Upper lobe of left lung (tissue), 6 donors: ENCODE measurements around the gene GTF2H3. TPM values are rescaled to one million over a fixed set of nuclear protein-coding genes. Genes with fewer than 3 reads are reported as not detected.

Experiments used
- ATAC-seq, 2 donors: fragments of 200-7000 bp; cut with Tn5 transposase; one replicate each; pipeline ENCODE4 v1.9.1; 2022; ENCODE audit warnings: mild to moderate bottlenecking in 2 of 2, moderate library complexity in 2 of 2; ENCODE audit not compliant: low FRiP score in 2 of 2
- DNase-seq, 2 donors: peaks; one replicate each; pipeline ENCODE4 v3.0.0-alpha.2; 2019 to 2020
- H3K27ac ChIP-seq, 4 donors: fragments of 200-600 bp; sonication (generic); one replicate each; pipeline ENCODE4 v1.5.1; 2016 to 2019
- H3K27me3 ChIP-seq, 4 donors: fragments of 200-600 bp; sonication (generic); one replicate each; pipeline ENCODE4 v1.5.1; 2017 to 2019
- H3K36me3 ChIP-seq, 4 donors: fragments of 200-600 bp; sonication (generic); one replicate each; pipeline ENCODE4 v1.5.1; 2016 to 2019
- H3K4me1 ChIP-seq, 4 donors: fragments of 200-600 bp; sonication (generic); one replicate each; pipeline ENCODE4 v1.5.1; 2018 to 2019
- H3K4me3 ChIP-seq, 4 donors: fragments of 200-600 bp; sonication (generic); one replicate each; pipeline ENCODE4 v1.5.1; 2017 to 2019; ENCODE audit warnings: mild to moderate bottlenecking in 2 of 4, moderate library complexity in 1 of 4
- H3K9me3 ChIP-seq, 4 donors: fragments of 200-600 bp; sonication (generic); one replicate each; pipeline ENCODE4 v1.5.1; 2018 to 2019
- CTCF ChIP-seq, 6 experiments: fragments of 450-650 bp in 4 of 6; fragments of 200-600 bp in 2 of 6; sonication (generic) in 2 of 6; IDR thresholded peaks; one replicate each; pipeline ENCODE4 v1.5.1; 2016 to 2019; ENCODE audit warnings: antibody characterized with exemption in 6 of 6
- EP300 ChIP-seq, 4 donors: sonication (generic); formaldehyde crosslinking; IDR thresholded peaks; one replicate each; pipeline ENCODE4 v1.5.1; 2017; ENCODE audit warnings: antibody characterized with exemption in 4 of 4, control low read depth in 2 of 4
- POLR2A ChIP-seq, 4 donors: fragments of 450-650 bp; IDR thresholded peaks; one replicate each; pipeline ENCODE4 v1.5.1; 2016 to 2017; ENCODE audit warnings: antibody characterized with exemption in 4 of 4, mild to moderate bottlenecking in 2 of 4
- POLR2AphosphoS5 ChIP-seq, 2 donors: sonication (generic); formaldehyde crosslinking; IDR thresholded peaks; one replicate each; pipeline ENCODE4 v1.5.1; 2017; ENCODE audit warnings: antibody characterized with exemption in 2 of 2
- WGBS, 2 donors: methylation state at CpG; one replicate each; pipeline ENCODE4 v1.1.5; 2017 to 2018; 5-methylcytosine and 5-hydroxymethylcytosine counted together
- total RNA-seq, 6 donors: library from RNA; depleted of rRNA in 4 of 6; stranded (reverse); fragments of >200 nt in 4 of 6; gene quantifications; one replicate each; pipeline versions ENCODE4 v1.1.0 to v1.2.1, GENCODE V29; 2016 to 2021
- donor health status: DM: no; HTN: no; CAD: no; lungs with moderate emphysema.
- donor health status: DM: no; HTN: yes; CAD: no; lungs with severe emphysema.

Gene GTF2H3
- total RNA-seq, 6 donors from 2014 or later: 9.8 to 22.3 (median 16.8) TPM

- TF ChIP-seq POLR2A (IDR thresholded peaks at IDR 0.05) (no peak), POLR2AphosphoS5 (IDR thresholded peaks at IDR 0.05) (no peak), CTCF (IDR thresholded peaks at IDR 0.05) (no peak), EP300 (IDR thresholded peaks at IDR 0.05) (no peak)
- H3K36me3 ChIP-seq: peaks cover 7 to 73% (median 38%) of the 10 kb centered on the region in 4 donors
- H3K4me3 ChIP-seq: no peak overlapping the region
- 89 to 94% methylated on average over 5 of the region's 5 CpGs for WGBS, 2 donors
- no peak for DNase-seq
- ATAC-seq: no peak
- peaks cover 0 to 2% (median 0%) of the 10 kb centered on the region in 4 donors for H3K4me1 ChIP-seq
- no peaks in the 10 kb centered on the region for H3K27me3 ChIP-seq
- H3K9me3 ChIP-seq: no peaks in the 10 kb centered on the region
- H3K27ac ChIP-seq: no peak overlapping the region
These were observed 21.8 kb downstream of the GTF2H3 start for GRCh38 chr12:123655420-123655819.

GRCh38 chr12:123656392-123656791, 22.8 kb downstream of the GTF2H3 start:
- H3K36me3 ChIP-seq: peaks cover 7 to 63% (median 31%) of the 10 kb centered on the region in 4 donors
- no peak overlapping the region for H3K4me3 ChIP-seq
- no peak overlapping the region for H3K27ac ChIP-seq
- H3K9me3 ChIP-seq: no peaks in the 10 kb centered on the region
- H3K27me3 ChIP-seq: no peaks in the 10 kb centered on the region
- 85 to 93% methylated on average over 4 of the region's 4 CpGs for WGBS, 2 donors
- H3K4me1 ChIP-seq: peaks cover 0 to 2% (median 0%) of the 10 kb centered on the region in 4 donors
- DNase-seq: no peak
- no peak for ATAC-seq
- no peak for TF ChIP-seq CTCF (IDR thresholded peaks at IDR 0.05)
- no peak for TF ChIP-seq POLR2A (IDR thresholded peaks at IDR 0.05)
- TF ChIP-seq EP300 (IDR thresholded peaks at IDR 0.05): no peak
- TF ChIP-seq POLR2AphosphoS5 (IDR thresholded peaks at IDR 0.05): no peak

- Histone ChIP-seq H3K27ac (no peak overlapping the region), H3K9me3 (no peaks in the 10 kb centered on the region), H3K27me3 (no peaks in the 10 kb centered on the region), H3K4me1 (peaks cover 0 to 2% (median 0%) of the 10 kb centered on the region in 4 donors), H3K36me3 (peaks cover 7 to 55% (median 27%) of the 10 kb centered on the region in 4 donors), H3K4me3 (no peak overlapping the region)
- TF ChIP-seq CTCF (IDR thresholded peaks at IDR 0.05) (no peak), EP300 (IDR thresholded peaks at IDR 0.05) (no peak)
- peak in 1 of 2 donors; percentile 34 for DNase-seq
- ATAC-seq: no peak
- WGBS, 2 donors: 92 to 96% methylated on average over 9 of the region's 9 CpGs
These were observed 23.6 kb downstream of the GTF2H3 start for GRCh38 chr12:123657211-123657610.

GRCh38 chr12:123659996-123660727, 26.5 kb downstream of the GTF2H3 start:
- Histone ChIP-seq H3K36me3 (peaks cover 0 to 41% (median 22%) of the 10 kb centered on the region in 4 donors), H3K9me3 (no peaks in the 10 kb centered on the region), H3K4me3 (no peak overlapping the region), H3K27ac (peak overlapping the region in 2 of 4 donors; percentile 8 to 26), H3K4me1 (peaks cover 0 to 2% (median 0%) of the 10 kb centered on the region in 4 donors), H3K27me3 (no peaks in the 10 kb centered on the region)
- 84 to 87% methylated on average over 5 of the region's 5 CpGs for WGBS, 2 donors
- DNase-seq (no peak), ATAC-seq (no peak)
- TF ChIP-seq EP300 (IDR thresholded peaks at IDR 0.05) (peak in 1 of 4 donors; percentile 20), POLR2A (IDR thresholded peaks at IDR 0.05) (no peak)

GRCh38 chr12:123667771-123668170, 34.1 kb downstream of the GTF2H3 start:
- TF ChIP-seq POLR2AphosphoS5 (IDR thresholded peaks at IDR 0.05) (no peak), POLR2A (IDR thresholded peaks at IDR 0.05) (no peak)
- 70 to 76% methylated on average over 8 of the region's 8 CpGs for WGBS, 2 donors
- H3K36me3 ChIP-seq: no peaks in the 10 kb centered on the region
- peaks cover 8 to 13% (median 10%) of the 10 kb centered on the region in 4 donors for H3K4me1 ChIP-seq
- H3K9me3 ChIP-seq: no peaks in the 10 kb centered on the region
- no peaks in the 10 kb centered on the region for H3K27me3 ChIP-seq
- H3K27ac ChIP-seq: no peak overlapping the region
- peak overlapping the region in 1 of 4 donors; percentile 13 for H3K4me3 ChIP-seq
- ATAC-seq (no peak), DNase-seq (no peak)
